Liver (tissue), 9 donors: ENCODE data around the gene DMRTB1. TPM values are rescaled to one million over a fixed set of nuclear protein-coding genes. Genes with fewer than 3 reads are reported as not detected.

Source experiments
- DNase-seq: peaks from one replicate; pipeline ENCODE4 v3.0.0-alpha.2; 2017; ENCODE audit warnings: low spot score
- H3K27ac ChIP-seq, 2 donors: one replicate each; pipeline ENCODE4 v1.7.0; 2013; ENCODE audit warnings: inconsistent platforms in 2 of 2, low read length in 2 of 2, control low read depth in 1 of 2, low read depth in 1 of 2, mild to moderate bottlenecking in 1 of 2
- H3K27me3 ChIP-seq, 4 donors: one replicate each; pipeline versions ENCODE4 v1.6.1 to v1.7.0; 2013; ENCODE audit warnings: low read length in 3 of 4, inconsistent platforms in 1 of 4, mild to moderate bottlenecking in 1 of 4, moderate library complexity in 1 of 4; ENCODE audit not compliant: control insufficient read depth in 4 of 4, insufficient read depth in 4 of 4
- H3K36me3 ChIP-seq, 4 donors: one replicate each; pipeline versions ENCODE4 v1.6.1 to v1.7.0; 2013; ENCODE audit warnings: low read length in 3 of 4, mild to moderate bottlenecking in 3 of 4, low read depth in 1 of 4, moderate library complexity in 1 of 4; ENCODE audit not compliant: control insufficient read depth in 4 of 4, insufficient read depth in 3 of 4
- H3K4me1 ChIP-seq, 4 donors: one replicate each; pipeline versions ENCODE4 v1.6.1 to v1.7.0; 2013; ENCODE audit warnings: low read length in 3 of 4, mild to moderate bottlenecking in 3 of 4, moderate library complexity in 1 of 4; ENCODE audit not compliant: control insufficient read depth in 4 of 4, insufficient read depth in 4 of 4
- H3K4me3 ChIP-seq, 3 donors: one replicate each; pipeline versions ENCODE4 v1.6.1 to v1.7.0; 2013; ENCODE audit warnings: low read length in 3 of 3, control low read depth in 1 of 3, low read depth in 1 of 3, mild to moderate bottlenecking in 1 of 3
- H3K9ac ChIP-seq, 2 donors: one replicate each; pipeline ENCODE4 v1.7.0; 2013; ENCODE audit warnings: low read length in 2 of 2, mild to moderate bottlenecking in 2 of 2, moderate library complexity in 2 of 2, control low read depth in 1 of 2, low read depth in 1 of 2
- H3K9me3 ChIP-seq, 4 donors: one replicate each; pipeline versions ENCODE4 v1.6.1 to v1.7.0; 2013; ENCODE audit warnings: low read length in 3 of 4; ENCODE audit not compliant: control insufficient read depth in 4 of 4
- EGR1 ChIP-seq, 2 donors: IDR thresholded peaks; 2 replicates each; pipeline ENCODE4 v1.6.1; 2016 to 2018; ENCODE audit warnings: antibody characterized with exemption in 2 of 2, low read depth in 2 of 2
- FOXA1 ChIP-seq: IDR thresholded peaks from 2 replicates; pipeline ENCODE4 v1.6.1; 2016; ENCODE audit warnings: antibody characterized with exemption
- FOXA2 ChIP-seq: IDR thresholded peaks from 2 replicates; pipeline ENCODE4 v1.6.1; 2016; ENCODE audit warnings: antibody characterized with exemption
- GABPA ChIP-seq, 2 donors: IDR thresholded peaks in 1 of 2; conservative IDR thresholded peaks in 1 of 2; 2 replicates each; pipeline ENCODE4 v1.6.1; 2016; ENCODE audit warnings: antibody characterized with exemption in 2 of 2, mild to moderate bottlenecking in 1 of 2, moderate library complexity in 1 of 2
- HNF4G ChIP-seq: IDR thresholded peaks from 2 replicates; pipeline ENCODE4 v1.6.1; 2016; ENCODE audit warnings: antibody characterized with exemption
- JUND ChIP-seq, 2 donors: IDR thresholded peaks; 2 replicates each; pipeline ENCODE4 v1.6.1; 2016; ENCODE audit warnings: antibody characterized with exemption in 2 of 2
- NR2F2 ChIP-seq: IDR thresholded peaks from 2 replicates; pipeline ENCODE4 v1.6.1; 2016; ENCODE audit warnings: antibody characterized with exemption
- RAD21 ChIP-seq, 2 donors: IDR thresholded peaks; 2 replicates each; pipeline ENCODE4 v1.6.1; 2016; ENCODE audit warnings: antibody characterized with exemption in 2 of 2, mild to moderate bottlenecking in 2 of 2
- RXRA ChIP-seq, 2 donors: IDR thresholded peaks; 2 replicates each; pipeline ENCODE4 v1.6.1; 2017 to 2018; ENCODE audit warnings: antibody characterized with exemption in 2 of 2, mild to moderate bottlenecking in 1 of 2
- SP1 ChIP-seq: IDR thresholded peaks from 2 replicates; pipeline ENCODE4 v1.6.1; 2018; ENCODE audit warnings: antibody characterized with exemption, mild to moderate bottlenecking
- TAF1 ChIP-seq: conservative IDR thresholded peaks from 2 replicates; pipeline ENCODE4 v1.6.1; 2016; ENCODE audit warnings: antibody characterized with exemption, mild to moderate bottlenecking
- YY1 ChIP-seq: IDR thresholded peaks from 2 replicates; pipeline ENCODE4 v1.6.1; 2016; ENCODE audit warnings: antibody characterized with exemption, mild to moderate bottlenecking
- WGBS: extraction: QIAGEN DNeasy Blood & Tissue Kit; methylation state at CpG from one replicate; pipeline ENCODE4 v1.1.7; 2013; 5-methylcytosine and 5-hydroxymethylcytosine counted together
- polyA plus RNA-seq, 2 donors: library from polyadenylated mRNA; stranded (reverse) in 1 of 2; unstranded in 1 of 2; fragments of 200-250 nt in 1 of 2; fragments of >200 nt in 1 of 2; fragmentation: Nextera tagmentation in 1 of 2; extraction: Ambion mirVana in 1 of 2; gene quantifications; one replicate each; pipeline versions ENCODE4 v1.2.1 to v1.2.3, GENCODE V29; 2013 to 2015
- total RNA-seq, 2 donors: library from RNA; depleted of rRNA; stranded (reverse); fragments of >200 nt; gene quantifications; one replicate each; pipeline ENCODE4 v1.2.3, GENCODE V29; 2014
- TF ChIP-seq, protein P1 (sequence below): IDR thresholded peaks from 2 replicates; pipeline ENCODE4 v1.6.1; 2016; ENCODE audit warnings: antibody characterized with exemption
- TF ChIP-seq, protein P2 (sequence below): IDR thresholded peaks from 2 replicates; pipeline ENCODE4 v1.6.1; 2016; ENCODE audit warnings: antibody characterized with exemption
- TF ChIP-seq, protein P3 (sequence below): fragments of 150-350 bp; IDR thresholded peaks from 2 replicates; pipeline ENCODE4 v1.5.1; 2017; ENCODE audit warnings: improper control_type of control experiment, low read depth, low read length; ENCODE audit not compliant: missing input control
- TF ChIP-seq, protein P4 (sequence below): IDR thresholded peaks from 2 replicates; pipeline ENCODE4 v1.6.1; 2016; ENCODE audit warnings: antibody characterized with exemption
- TF ChIP-seq, protein P5 (sequence below): IDR thresholded peaks from 2 replicates; pipeline ENCODE4 v1.6.1; 2016; ENCODE audit warnings: antibody characterized with exemption, mild to moderate bottlenecking
- donor health status: healthy.
- donor health status: healthy.
- donor health status: healthy.
- donor health status: healthy.
- donor health status: healthy.

The DMRTB1 gene
- total and polyA plus RNA-seq, 4 donors: not detected

DNA sequence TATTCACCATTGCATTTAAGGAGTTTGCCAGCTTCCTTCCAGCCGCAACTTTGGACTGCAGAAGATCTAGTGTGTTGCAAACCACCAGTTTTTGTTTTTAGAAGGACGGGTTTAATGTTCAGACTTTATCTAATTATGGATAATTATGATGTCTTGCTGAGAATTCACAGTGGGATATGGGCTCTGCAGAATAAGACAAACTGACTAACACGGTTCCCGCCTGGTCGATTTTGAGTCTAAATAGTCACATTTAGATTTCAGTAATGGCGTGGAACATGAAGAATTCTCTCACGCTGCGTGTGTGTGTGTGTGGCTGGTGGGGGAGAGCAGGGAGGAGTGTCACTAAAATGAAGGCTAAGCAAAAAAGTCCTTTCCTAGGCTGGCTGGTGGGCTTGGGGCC is 48.5 kb upstream of the DMRTB1 start:
- TF ChIP-seq, protein P1, sequence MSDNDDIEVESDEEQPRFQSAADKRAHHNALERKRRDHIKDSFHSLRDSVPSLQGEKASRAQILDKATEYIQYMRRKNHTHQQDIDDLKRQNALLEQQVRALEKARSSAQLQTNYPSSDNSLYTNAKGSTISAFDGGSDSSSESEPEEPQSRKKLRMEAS: no peak
- TF ChIP-seq RAD21 (IDR thresholded peaks at IDR 0.05): no peak
- TF ChIP-seq FOXA2: no peak
- TF ChIP-seq TAF1: no peak
- no peak for TF ChIP-seq FOXA1
- TF ChIP-seq RXRA (IDR thresholded peaks at IDR 0.05): no peak
- TF ChIP-seq, protein P2, sequence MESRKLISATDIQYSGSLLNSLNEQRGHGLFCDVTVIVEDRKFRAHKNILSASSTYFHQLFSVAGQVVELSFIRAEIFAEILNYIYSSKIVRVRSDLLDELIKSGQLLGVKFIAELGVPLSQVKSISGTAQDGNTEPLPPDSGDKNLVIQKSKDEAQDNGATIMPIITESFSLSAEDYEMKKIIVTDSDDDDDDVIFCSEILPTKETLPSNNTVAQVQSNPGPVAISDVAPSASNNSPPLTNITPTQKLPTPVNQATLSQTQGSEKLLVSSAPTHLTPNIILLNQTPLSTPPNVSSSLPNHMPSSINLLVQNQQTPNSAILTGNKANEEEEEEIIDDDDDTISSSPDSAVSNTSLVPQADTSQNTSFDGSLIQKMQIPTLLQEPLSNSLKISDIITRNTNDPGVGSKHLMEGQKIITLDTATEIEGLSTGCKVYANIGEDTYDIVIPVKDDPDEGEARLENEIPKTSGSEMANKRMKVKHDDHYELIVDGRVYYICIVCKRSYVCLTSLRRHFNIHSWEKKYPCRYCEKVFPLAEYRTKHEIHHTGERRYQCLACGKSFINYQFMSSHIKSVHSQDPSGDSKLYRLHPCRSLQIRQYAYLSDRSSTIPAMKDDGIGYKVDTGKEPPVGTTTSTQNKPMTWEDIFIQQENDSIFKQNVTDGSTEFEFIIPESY: no peak
- TF ChIP-seq SP1: no peak
- no peak for TF ChIP-seq HNF4G
- no peak for TF ChIP-seq GABPA (IDR thresholded peaks at IDR 0.05 in 1 of 2, conservative IDR thresholded peaks at IDR 0.05 in 1 of 2)
- TF ChIP-seq, protein P3, sequence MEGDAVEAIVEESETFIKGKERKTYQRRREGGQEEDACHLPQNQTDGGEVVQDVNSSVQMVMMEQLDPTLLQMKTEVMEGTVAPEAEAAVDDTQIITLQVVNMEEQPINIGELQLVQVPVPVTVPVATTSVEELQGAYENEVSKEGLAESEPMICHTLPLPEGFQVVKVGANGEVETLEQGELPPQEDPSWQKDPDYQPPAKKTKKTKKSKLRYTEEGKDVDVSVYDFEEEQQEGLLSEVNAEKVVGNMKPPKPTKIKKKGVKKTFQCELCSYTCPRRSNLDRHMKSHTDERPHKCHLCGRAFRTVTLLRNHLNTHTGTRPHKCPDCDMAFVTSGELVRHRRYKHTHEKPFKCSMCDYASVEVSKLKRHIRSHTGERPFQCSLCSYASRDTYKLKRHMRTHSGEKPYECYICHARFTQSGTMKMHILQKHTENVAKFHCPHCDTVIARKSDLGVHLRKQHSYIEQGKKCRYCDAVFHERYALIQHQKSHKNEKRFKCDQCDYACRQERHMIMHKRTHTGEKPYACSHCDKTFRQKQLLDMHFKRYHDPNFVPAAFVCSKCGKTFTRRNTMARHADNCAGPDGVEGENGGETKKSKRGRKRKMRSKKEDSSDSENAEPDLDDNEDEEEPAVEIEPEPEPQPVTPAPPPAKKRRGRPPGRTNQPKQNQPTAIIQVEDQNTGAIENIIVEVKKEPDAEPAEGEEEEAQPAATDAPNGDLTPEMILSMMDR: no peak
- TF ChIP-seq, protein P4, sequence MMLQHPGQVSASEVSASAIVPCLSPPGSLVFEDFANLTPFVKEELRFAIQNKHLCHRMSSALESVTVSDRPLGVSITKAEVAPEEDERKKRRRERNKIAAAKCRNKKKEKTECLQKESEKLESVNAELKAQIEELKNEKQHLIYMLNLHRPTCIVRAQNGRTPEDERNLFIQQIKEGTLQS: no peak
- TF ChIP-seq, protein P5, sequence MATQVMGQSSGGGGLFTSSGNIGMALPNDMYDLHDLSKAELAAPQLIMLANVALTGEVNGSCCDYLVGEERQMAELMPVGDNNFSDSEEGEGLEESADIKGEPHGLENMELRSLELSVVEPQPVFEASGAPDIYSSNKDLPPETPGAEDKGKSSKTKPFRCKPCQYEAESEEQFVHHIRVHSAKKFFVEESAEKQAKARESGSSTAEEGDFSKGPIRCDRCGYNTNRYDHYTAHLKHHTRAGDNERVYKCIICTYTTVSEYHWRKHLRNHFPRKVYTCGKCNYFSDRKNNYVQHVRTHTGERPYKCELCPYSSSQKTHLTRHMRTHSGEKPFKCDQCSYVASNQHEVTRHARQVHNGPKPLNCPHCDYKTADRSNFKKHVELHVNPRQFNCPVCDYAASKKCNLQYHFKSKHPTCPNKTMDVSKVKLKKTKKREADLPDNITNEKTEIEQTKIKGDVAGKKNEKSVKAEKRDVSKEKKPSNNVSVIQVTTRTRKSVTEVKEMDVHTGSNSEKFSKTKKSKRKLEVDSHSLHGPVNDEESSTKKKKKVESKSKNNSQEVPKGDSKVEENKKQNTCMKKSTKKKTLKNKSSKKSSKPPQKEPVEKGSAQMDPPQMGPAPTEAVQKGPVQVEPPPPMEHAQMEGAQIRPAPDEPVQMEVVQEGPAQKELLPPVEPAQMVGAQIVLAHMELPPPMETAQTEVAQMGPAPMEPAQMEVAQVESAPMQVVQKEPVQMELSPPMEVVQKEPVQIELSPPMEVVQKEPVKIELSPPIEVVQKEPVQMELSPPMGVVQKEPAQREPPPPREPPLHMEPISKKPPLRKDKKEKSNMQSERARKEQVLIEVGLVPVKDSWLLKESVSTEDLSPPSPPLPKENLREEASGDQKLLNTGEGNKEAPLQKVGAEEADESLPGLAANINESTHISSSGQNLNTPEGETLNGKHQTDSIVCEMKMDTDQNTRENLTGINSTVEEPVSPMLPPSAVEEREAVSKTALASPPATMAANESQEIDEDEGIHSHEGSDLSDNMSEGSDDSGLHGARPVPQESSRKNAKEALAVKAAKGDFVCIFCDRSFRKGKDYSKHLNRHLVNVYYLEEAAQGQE: no peak
- no peak for TF ChIP-seq JUND (IDR thresholded peaks at IDR 0.05)
- H3K4me1 ChIP-seq: no peaks in the 10 kb centered on the region
- WGBS: 94% methylated on average over 8 of the region's 8 CpGs
- H3K9ac ChIP-seq: no peak overlapping the region
- no peak for DNase-seq
- H3K36me3 ChIP-seq: no peaks in the 10 kb centered on the region
- no peak overlapping the region for H3K4me3 ChIP-seq
- H3K9me3 ChIP-seq: no peaks in the 10 kb centered on the region
- no peak overlapping the region for H3K27ac ChIP-seq
- H3K27me3 ChIP-seq: no peaks in the 10 kb centered on the region

DNA sequence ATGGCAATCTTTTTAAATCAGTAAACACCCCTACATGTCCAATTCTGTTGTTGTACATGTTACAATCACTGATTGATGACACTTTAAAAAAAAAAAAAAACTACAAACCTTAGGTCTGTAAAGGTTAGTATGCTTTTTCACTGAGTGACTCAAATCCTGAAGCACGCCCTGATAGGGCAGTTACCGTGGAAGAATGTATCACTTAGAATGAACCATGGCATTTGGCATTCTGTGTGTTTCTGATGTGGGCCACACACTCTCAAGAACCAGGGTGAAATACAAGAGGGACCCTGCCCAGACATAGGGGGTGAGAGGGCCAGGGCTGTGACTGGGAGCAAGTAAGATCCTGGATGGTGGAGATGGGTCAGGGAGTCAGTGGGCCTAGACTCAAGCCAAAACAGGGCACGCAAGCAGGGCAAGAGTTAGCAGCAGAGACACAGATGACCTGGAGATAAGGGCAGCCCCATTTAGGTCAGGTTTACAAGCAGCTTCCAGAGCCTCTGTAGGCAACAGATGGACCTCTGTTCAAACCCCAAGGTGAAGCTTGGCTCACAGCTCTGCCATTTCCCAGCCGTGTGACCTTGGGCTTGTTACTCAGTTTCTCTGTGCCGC is 47.6 kb upstream of the DMRTB1 start:
- Histone ChIP-seq H3K36me3 (no peaks in the 10 kb centered on the region), H3K27me3 (no peaks in the 10 kb centered on the region), H3K4me3 (no peak overlapping the region), H3K9me3 (no peaks in the 10 kb centered on the region), H3K9ac (no peak overlapping the region), H3K4me1 (no peaks in the 10 kb centered on the region), H3K27ac (no peak overlapping the region)
- TF ChIP-seq EGR1 (IDR thresholded peaks at IDR 0.05; ENCODE audit: low read depth in 2 of 2) (no peak), NR2F2 (no peak), YY1 (no peak), RAD21 (IDR thresholded peaks at IDR 0.05) (no peak), FOXA1 (no peak)
- TF ChIP-seq, protein P3: no peak
- TF ChIP-seq, protein P5: no peak
- WGBS: 85% methylated on average over 5 of the region's 5 CpGs
- DNase-seq: no peak
